SK-N-SH treated with all-trans-retinoic acid at 6 μM for 48 hours (cell line): ENCODE data around the gene SVIL.

ENCODE experiments used
- ATAC-seq: fragments of 200-7000 bp; cut with Tn5 transposase; 3 replicates; pipeline ENCODE4 v1.9.1; 2020; ENCODE audit warnings: mild to moderate bottlenecking, moderate library complexity
- TCF4 ChIP-seq: fragments of 250-450 bp; sonication (Bioruptor Pico); IDR thresholded peaks from 2 replicates; pipeline ENCODE4 v1.8.0; 2021; ENCODE audit warnings: mild to moderate bottlenecking, moderate library complexity, borderline replicate concordance
- TSHZ2 ChIP-seq: fragments of 250-450 bp; sonication (Bioruptor Pico); IDR thresholded peaks from 2 replicates; pipeline ENCODE4 v1.5.0; 2020; ENCODE audit warnings: mild to moderate bottlenecking, moderate library complexity

The SVIL gene

DNA sequence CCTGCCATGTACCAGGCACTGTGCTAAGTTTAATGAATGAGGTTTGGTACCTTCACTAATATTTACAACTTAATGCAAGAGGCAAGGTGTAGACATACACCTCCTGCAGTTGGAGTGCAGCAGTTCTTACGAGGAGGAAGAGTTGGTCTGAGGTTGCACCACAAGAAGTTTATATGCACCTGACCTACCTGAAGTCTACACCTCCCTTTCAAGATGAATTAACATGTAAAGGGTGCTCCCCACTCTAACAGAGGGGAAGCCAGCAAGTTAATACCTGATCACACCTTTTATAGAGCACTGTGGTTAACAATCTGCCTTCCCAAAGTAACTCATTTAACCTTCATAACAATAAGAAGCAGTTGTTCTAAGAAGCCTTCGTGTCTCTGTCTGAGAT lies 225.9 kb downstream of the SVIL start:
- no peak for ATAC-seq
- no peak for TF ChIP-seq TSHZ2 (CRISPR knock-in tag)
- TF ChIP-seq TCF4 (CRISPR knock-in tag) = no peak
- TF ChIP-seq, all 23 proteins: peak for 0
